AG04450 (cell line): ENCODE results near the gene CDC23. TPM values are rescaled to one million over a fixed set of nuclear protein-coding genes. Genes with fewer than 3 reads are reported as not detected.

ENCODE experiments used
- CTCF ChIA-PET: fragments of 300-600, 350-600 bp; formaldehyde crosslinking; extraction: SDS; loops from one replicate; lab custom pipeline; 2022; ENCODE audit warnings: antibody characterized with exemption, inconsistent platforms; lab: Charles Lee
- POLR2A ChIA-PET: fragments of 350-600 bp; formaldehyde crosslinking; extraction: SDS; loops from one replicate; lab custom pipeline; 2021; ENCODE audit warnings: antibody characterized with exemption, inconsistent platforms; lab: Yijun Ruan, JAX
- DNase-seq: peaks from one replicate; pipeline ENCODE4 v3.0.0-alpha.2; 2011; ENCODE audit warnings: low read depth, low spot score
- H3K27ac ChIP-seq: one replicate; pipeline ENCODE4 v1.5.1; 2012; ENCODE audit warnings: low read depth, low read length, control low read depth
- H3K27me3 ChIP-seq: one replicate; pipeline ENCODE4 v1.6.0; 2012; ENCODE audit warnings: low read length; ENCODE audit not compliant: control insufficient read depth, insufficient read depth
- H3K4me3 ChIP-seq: 2 replicates; pipeline ENCODE4 v1.5.1; 2011; ENCODE audit warnings: mild to moderate bottlenecking, low read depth, low read length, control low read depth
- H3K9me3 ChIP-seq: 2 replicates; pipeline ENCODE4 v1.5.1; 2012; ENCODE audit warnings: low read length; ENCODE audit not compliant: control insufficient read depth, insufficient read depth
- polyA plus RNA-seq: library from polyadenylated mRNA; depleted of rRNA; stranded (reverse); fragments of >200 nt; gene quantifications from 2 replicates; pipeline ENCODE4 v1.2.3, GENCODE V29; 2011
- TF ChIP-seq, protein P1 (sequence below): IDR thresholded peaks from 2 replicates; pipeline ENCODE4 v1.5.1; 2011; ENCODE audit warnings: low read depth, low read length, control low read depth, inconsistent platforms

CDC23 gene
- polyA plus RNA-seq, 1 experiment = 38.1 TPM

DNA sequence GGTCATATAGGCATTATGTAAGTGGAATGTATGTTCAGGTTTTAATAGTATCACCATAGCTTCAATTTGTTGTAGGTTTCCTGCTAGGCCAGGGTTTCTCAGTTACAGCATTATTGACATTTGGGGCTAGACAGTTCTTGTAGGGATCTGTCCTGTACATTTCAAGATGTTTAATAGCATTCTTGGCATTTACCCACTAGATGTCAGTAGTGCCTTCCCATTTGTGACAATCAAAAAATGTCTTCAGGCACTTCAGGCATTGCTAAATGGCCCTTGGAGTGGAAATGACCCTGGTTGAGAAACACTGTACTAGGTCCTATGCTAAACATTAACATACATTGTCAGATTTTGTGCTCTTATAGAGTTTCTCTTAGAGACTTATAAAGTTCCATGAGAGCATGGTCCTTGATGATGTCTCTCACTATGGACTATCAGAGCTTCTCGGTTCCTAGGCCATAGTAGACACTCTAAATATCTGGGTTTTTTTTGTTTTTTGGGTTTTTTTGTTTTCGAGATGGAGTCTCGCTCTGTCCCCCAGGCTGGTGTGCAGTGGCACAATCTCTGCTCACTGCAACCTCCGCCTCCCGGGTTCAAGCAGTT is 32.8 kb downstream of the CDC23 start:
- no peaks in the 10 kb centered on the region for H3K9me3 ChIP-seq

DNA sequence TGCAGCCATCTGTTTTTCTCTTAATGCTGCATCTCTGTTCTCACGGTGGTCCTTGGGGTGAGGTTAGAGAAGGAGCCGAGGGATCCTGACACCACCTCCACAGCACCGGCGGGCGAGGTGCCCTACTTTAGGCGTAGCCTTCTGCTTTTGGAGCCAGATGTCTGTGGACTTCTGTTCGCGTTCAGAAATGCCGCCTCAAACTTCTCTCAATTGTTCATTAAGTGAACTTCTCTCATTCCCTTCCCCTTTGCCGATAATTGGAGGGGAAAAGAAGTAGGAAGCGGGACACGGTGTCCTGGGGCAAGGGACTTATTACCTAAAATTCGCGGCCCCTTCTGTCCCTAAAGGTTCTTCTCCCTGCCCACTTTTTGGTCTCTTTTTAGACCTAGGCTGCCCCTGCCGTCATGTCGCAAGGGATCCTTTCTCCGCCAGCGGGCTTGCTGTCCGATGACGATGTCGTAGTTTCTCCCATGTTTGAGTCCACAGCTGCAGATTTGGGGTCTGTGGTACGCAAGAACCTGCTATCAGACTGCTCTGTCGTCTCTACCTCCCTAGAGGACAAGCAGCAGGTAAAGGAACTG is 33.8 kb downstream of the CDC23 start:
- H3K27me3 ChIP-seq = no peaks in the 10 kb centered on the region
- TF ChIP-seq, protein P1, sequence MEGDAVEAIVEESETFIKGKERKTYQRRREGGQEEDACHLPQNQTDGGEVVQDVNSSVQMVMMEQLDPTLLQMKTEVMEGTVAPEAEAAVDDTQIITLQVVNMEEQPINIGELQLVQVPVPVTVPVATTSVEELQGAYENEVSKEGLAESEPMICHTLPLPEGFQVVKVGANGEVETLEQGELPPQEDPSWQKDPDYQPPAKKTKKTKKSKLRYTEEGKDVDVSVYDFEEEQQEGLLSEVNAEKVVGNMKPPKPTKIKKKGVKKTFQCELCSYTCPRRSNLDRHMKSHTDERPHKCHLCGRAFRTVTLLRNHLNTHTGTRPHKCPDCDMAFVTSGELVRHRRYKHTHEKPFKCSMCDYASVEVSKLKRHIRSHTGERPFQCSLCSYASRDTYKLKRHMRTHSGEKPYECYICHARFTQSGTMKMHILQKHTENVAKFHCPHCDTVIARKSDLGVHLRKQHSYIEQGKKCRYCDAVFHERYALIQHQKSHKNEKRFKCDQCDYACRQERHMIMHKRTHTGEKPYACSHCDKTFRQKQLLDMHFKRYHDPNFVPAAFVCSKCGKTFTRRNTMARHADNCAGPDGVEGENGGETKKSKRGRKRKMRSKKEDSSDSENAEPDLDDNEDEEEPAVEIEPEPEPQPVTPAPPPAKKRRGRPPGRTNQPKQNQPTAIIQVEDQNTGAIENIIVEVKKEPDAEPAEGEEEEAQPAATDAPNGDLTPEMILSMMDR = no peak
- DNase-seq = no peak
- no peaks in the 10 kb centered on the region for H3K9me3 ChIP-seq
- H3K27ac ChIP-seq = peak overlapping the region; percentile 3
- ChIA-PET CTCF (interaction anchor here (0.6 to 1.4 kb wide), 8 partner anchors 9 to 323 kb away, joined by 3 to 10 read pairs (median 3); partner anchors contain the start of gene KDM3B), POLR2A (interaction anchor here (0.6 to 2.1 kb wide), 4 partner anchors 12 to 263 kb away, joined by 3 to 10 read pairs (median 7); partner anchors contain the start of genes CDC23 and FAM53C)
- H3K4me3 ChIP-seq = peak overlapping the region; percentile 99

More for the DNA sequence above, 32.8 kb downstream of the CDC23 start:
- Histone ChIP-seq H3K27ac (no peak overlapping the region), H3K27me3 (no peaks in the 10 kb centered on the region), H3K4me3 (peak overlapping the region; percentile 99)
- ChIA-PET CTCF (interaction anchor here (0.6 to 1.4 kb wide), 5 partner anchors 9 to 322 kb away, joined by 3 to 10 read pairs (median 3); no protein-coding TSS in a partner anchor), POLR2A (interaction anchor here (0.6 to 0.7 kb wide), 2 partner anchors 14 to 33 kb away, joined by 3 to 5 read pairs; partner anchors contain the start of gene CDC23)
- peak; percentile 18 for DNase-seq
- TF ChIP-seq, protein P1 = peak; percentile 48

DNA sequence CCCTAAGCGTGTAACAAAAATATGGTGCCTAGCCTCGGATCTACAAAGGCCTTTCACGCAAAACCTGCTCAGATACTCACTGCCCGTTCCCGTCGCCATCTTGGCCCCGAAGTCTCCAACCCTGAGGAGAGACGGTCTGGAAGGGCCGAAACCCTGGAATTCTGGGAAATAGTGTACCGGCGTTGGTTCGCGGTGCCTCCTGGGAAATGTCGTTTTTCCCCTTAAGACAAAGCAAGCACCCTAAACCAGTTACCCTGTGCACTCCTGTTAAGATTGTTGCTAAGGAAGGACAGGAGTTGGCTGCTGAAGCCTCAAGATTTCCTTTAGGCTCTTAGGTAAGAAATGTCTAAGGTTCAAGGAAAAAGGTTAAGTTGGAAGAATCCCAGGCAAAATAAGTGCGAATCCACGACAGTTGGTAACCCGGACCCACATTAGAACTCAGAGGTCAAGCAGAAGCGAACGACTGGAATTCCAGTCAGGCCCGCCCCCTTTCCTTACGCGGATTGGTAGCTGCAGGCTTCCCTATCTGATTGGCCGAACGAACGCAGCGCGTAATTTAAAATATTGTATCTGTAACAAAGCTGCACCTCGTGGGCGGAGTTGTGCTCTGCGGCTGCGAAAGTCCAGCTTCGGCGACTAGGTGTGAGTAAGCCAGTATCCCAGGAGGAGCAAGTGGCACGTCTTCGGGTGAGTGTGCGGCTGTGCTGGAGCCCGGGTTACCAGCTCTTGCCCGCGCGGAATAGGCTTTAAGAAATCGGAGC is 34.4 kb downstream of the CDC23 start, which contains the start of the genes BRD8 and KIF20A:
Gene BRD8, minus strand, starts transcription at position 115 of the 761 bp plus-strand sequence. Its CDS starts 16 bp downstream, at position 99.
Gene KIF20A, plus strand, starts transcription at position 597 of the 761 bp plus-strand sequence. CDS start 569 bp downstream, outside the sequence.
- Histone ChIP-seq H3K27ac (peak within 1 kb of the TSS; percentile 91), H3K27me3 (no peaks in the 10 kb centered on the region), H3K9me3 (no peaks in the 10 kb centered on the region), H3K4me3 (peak within 1 kb of the TSS; percentile 99)
- ChIA-PET POLR2A (interaction anchor here (0.6 to 2.1 kb wide), 5 partner anchors 11 to 263 kb away, joined by 3 to 10 read pairs (median 5); partner anchors contain the start of genes CDC23 and FAM53C), CTCF (interaction anchor here (0.7 to 2.6 kb wide), 7 partner anchors 44 to 549 kb away, joined by 3 to 12 read pairs (median 3); partner anchors contain the start of gene KDM3B)
- TF ChIP-seq, protein P1 = no peak
- DNase-seq = peak; percentile 85

DNA sequence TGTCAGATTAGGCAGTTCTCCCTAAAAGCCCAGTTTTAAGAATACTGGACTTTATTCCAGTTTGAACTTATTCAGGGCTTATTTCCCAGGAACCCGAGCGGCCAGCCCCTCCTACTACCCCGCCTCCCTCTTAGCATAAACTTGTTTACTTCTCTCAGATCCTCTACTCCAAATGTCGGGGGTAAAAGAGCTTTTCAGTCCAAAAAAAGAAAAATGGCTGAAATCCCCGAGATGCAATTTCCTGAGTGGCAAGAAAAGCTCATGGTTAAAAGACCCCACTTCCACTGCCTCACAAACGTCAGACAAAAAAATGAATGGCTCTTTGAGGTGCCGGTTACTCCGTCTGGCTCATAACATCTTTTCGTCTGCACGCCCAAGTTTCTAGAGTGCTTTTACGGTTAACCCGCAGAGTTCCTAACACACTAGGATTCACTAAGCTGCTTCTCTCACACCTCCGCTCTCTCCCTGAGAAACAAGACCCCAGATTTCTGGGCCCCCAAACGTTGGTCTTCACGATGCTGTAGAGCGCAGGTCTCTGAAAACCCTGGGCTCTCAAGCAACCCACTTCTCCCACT is 35.1 kb downstream of the CDC23 start:
- TF ChIP-seq, protein P1 = no peak
- Histone ChIP-seq H3K27ac (peak overlapping the region; percentile 91), H3K9me3 (no peaks in the 10 kb centered on the region), H3K27me3 (no peaks in the 10 kb centered on the region), H3K4me3 (peak overlapping the region; percentile 99)
- ChIA-PET POLR2A (interaction anchor here (0.6 to 2.1 kb wide), 4 partner anchors 10 to 35 kb away, joined by 3 to 10 read pairs (median 4); partner anchors contain the start of gene CDC23), CTCF (interaction anchor here (0.6 to 2.6 kb wide), 6 partner anchors 101 to 549 kb away, joined by 3 to 12 read pairs (median 3); partner anchors contain the start of gene KDM3B)
- no peak for DNase-seq
